DND-41 (cell line): ENCODE data around the gene MGAT4A.

Source experiments
- ATAC-seq: fragments of 200-7000 bp; cut with Tn5 transposase; 3 replicates; pipeline ENCODE4 v1.9.1; 2021; ENCODE audit warnings: low read depth; ENCODE audit not compliant: insufficient read depth
- DNase-seq: peaks from one replicate; pipeline ENCODE4 v3.0.0-alpha.2; 2020
- H2AFZ ChIP-seq: 2 replicates; pipeline ENCODE4 v1.6.0; 2012; ENCODE audit warnings: low read depth, low read length
- H3K27ac ChIP-seq: 2 replicates; pipeline ENCODE4 v1.5.1; 2012; ENCODE audit warnings: low read length, inconsistent platforms
- H3K27me3 ChIP-seq: fragments of 200-600 bp; sonication (generic); 2 replicates; pipeline ENCODE4 v1.6.0; 2012; ENCODE audit warnings: low read length, mild to moderate bottlenecking, inconsistent platforms; ENCODE audit not compliant: insufficient read depth, poor library complexity
- H3K36me3 ChIP-seq: 2 replicates; pipeline ENCODE4 v1.5.1; 2012; ENCODE audit warnings: low read length, inconsistent platforms; ENCODE audit not compliant: insufficient read depth
- H3K4me1 ChIP-seq: 2 replicates; pipeline ENCODE4 v1.5.1; 2012; ENCODE audit warnings: mild to moderate bottlenecking, low read length; ENCODE audit not compliant: insufficient read depth
- H3K4me2 ChIP-seq: 2 replicates; pipeline ENCODE4 v1.6.0; 2012; ENCODE audit warnings: mild to moderate bottlenecking, moderate library complexity, low read length, inconsistent platforms; ENCODE audit not compliant: insufficient read depth
- H3K4me3 ChIP-seq, 2 experiments: fragments of 200-600 bp in 1 of 2; shearing (Covaris generic) in 1 of 2; 2 replicates each; pipeline ENCODE4 v1.5.1; 2012 to 2016; ENCODE audit warnings: inconsistent platforms in 2 of 2, low read length in 2 of 2, mild to moderate bottlenecking in 2 of 2, low read depth in 1 of 2, moderate library complexity in 1 of 2
- H3K79me2 ChIP-seq: 2 replicates; pipeline ENCODE4 v1.6.0; 2012; ENCODE audit warnings: low read length, inconsistent platforms; ENCODE audit not compliant: insufficient read depth
- H3K9ac ChIP-seq: 2 replicates; pipeline ENCODE4 v1.6.0; 2012; ENCODE audit warnings: low read depth, mild to moderate bottlenecking, inconsistent platforms, low read length, moderate library complexity
- H3K9me3 ChIP-seq: 2 replicates; pipeline ENCODE4 v1.5.1; 2012; ENCODE audit warnings: low read length, moderate library complexity, mild to moderate bottlenecking, inconsistent platforms; ENCODE audit not compliant: insufficient read depth, severe bottlenecking
- H4K20me1 ChIP-seq: 2 replicates; pipeline ENCODE4 v1.6.0; 2012; ENCODE audit warnings: low read length; ENCODE audit not compliant: insufficient read depth
- CTCF ChIP-seq: IDR thresholded peaks from 2 replicates; pipeline ENCODE4 v1.5.1; 2012; ENCODE audit warnings: borderline replicate concordance, low read length, moderate library complexity, mild to moderate bottlenecking; ENCODE audit not compliant: poor library complexity, severe bottlenecking; ENCODE audit errors: extremely low read depth
- EZH2 ChIP-seq: IDR thresholded peaks from 3 replicates; pipeline ENCODE4 v1.6.1; 2012; ENCODE audit warnings: borderline replicate concordance, low read depth, mild to moderate bottlenecking, moderate library complexity, low read length, inconsistent platforms; ENCODE audit not compliant: severe bottlenecking

Gene MGAT4A

DNA sequence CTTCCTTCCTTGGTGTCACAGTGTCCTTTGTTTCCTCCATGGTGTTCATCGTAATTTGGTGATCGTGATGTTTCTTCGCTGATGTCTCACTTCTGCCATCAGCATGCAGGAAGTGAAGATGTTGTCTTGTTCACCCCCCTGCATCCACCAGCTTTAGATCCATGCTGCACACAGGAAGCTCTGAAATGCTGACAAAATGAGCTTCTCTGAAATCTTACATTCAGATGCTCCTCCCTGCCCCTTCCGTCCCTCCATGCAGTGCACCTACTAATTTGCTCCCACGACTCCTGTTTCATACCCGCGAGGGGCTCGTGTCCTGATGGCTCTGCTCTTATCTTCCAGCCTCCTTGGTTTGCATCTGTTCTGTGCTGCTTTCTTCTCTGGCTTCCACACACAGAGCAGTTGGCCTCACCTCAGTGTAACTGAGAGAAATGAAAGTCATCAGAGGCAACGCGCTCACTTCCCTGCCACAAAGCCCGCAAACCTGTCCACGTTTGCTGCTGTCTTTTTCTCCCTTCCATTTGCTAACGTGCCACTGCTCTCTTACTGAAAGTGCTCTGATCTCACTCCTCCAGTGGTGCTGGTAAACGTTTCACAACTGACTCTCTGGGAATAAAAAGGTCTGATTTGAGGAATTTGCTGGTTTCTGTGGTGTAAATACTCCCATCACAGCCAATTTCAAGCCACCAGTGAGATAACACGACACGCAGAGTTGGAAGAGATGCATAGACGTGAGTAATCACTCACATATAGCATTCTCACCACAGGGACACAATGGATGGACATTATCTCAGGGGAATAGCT is 41.0 kb upstream of the MGAT4A start:
- peaks cover 6% of the 10 kb centered on the region; the same call in 1 of the 2 replicates for H3K36me3 ChIP-seq
- H4K20me1 ChIP-seq, result no peaks in the 10 kb centered on the region
- peaks cover 14% of the 10 kb centered on the region; the same call in 1 of the 2 replicates for H3K79me2 ChIP-seq
- peak overlapping the region; percentile 68 for H3K4me2 ChIP-seq
- DNase-seq, result peak; percentile 87
- peak overlapping the region; percentile 92 for H3K27ac ChIP-seq
- TF ChIP-seq EZH2 (no peak), CTCF (no peak)
- ATAC-seq, result peak; percentile 61
- H2AFZ ChIP-seq, result peak overlapping the region; percentile 71
- no peaks in the 10 kb centered on the region for H3K9me3 ChIP-seq
- H3K4me3 ChIP-seq, result peak overlapping the region; percentile 27 to 59
- peak overlapping the region; percentile 66 for H3K9ac ChIP-seq
- H3K4me1 ChIP-seq, result peaks cover 69% of the 10 kb centered on the region
- H3K27me3 ChIP-seq, result no peaks in the 10 kb centered on the region

DNA sequence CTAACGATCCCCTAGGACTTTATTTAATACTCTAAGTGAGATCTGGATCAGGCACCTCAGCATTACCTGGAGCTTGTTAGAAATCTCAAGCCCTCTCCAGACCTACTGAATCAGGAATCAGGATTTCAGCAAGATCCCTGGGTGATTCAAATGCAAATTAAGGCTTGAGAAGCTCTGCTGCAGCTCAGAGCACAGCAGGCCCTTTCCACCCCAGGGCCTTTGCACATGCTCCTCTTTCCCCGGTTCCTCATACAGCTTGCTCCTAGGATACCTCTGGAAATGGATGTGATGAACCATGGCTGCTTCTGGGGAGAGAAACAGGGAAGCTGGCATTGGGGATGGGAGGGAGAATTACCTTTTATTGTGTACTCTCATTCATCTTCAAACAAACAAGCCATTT is 40.3 kb upstream of the MGAT4A start:
- H4K20me1 ChIP-seq, result no peaks in the 10 kb centered on the region
- TF ChIP-seq EZH2, result no peak
- TF ChIP-seq CTCF, result no peak
- H3K9ac ChIP-seq, result peak overlapping the region; percentile 66
- H3K4me1 ChIP-seq, result peaks cover 75% of the 10 kb centered on the region
- H3K4me2 ChIP-seq, result peak overlapping the region; percentile 68
- no peaks in the 10 kb centered on the region for H3K27me3 ChIP-seq
- peaks cover 16% of the 10 kb centered on the region; the same call in 1 of the 2 replicates for H3K79me2 ChIP-seq
- H3K9me3 ChIP-seq, result no peaks in the 10 kb centered on the region
- ATAC-seq (no peak), DNase-seq (peak; percentile 39)
- H3K36me3 ChIP-seq, result peaks cover 10% of the 10 kb centered on the region
- peak overlapping the region; percentile 92 for H3K27ac ChIP-seq
- peak overlapping the region; percentile 71 for H2AFZ ChIP-seq
- H3K4me3 ChIP-seq, result peak overlapping the region; percentile 27 to 59

DNA sequence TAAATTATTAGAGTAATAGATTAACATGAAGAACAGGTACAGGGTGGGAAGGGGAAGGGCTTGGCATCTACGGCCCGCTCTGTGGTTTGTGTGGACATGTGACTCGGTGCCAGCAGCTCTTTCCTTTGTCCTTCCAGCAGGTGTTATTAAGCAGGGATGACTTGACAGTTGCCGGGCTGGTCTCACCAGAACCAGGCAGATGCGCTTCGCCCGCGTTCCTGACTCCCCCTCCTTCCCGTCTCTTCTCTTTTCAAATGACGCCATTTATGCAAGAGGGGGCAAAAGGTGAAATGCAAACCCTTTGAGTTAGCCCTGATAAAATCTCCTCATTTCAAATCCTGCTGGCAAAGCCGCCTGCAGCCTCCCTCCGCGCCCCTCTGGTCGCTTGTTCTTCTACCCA is 38.9 kb upstream of the MGAT4A start:
- Histone ChIP-seq H3K9ac (peak overlapping the region; percentile 66), H3K4me1 (peaks cover 83% of the 10 kb centered on the region), H3K4me2 (peak overlapping the region; percentile 68), H3K27me3 (no peaks in the 10 kb centered on the region), H4K20me1 (no peaks in the 10 kb centered on the region), H3K4me3 (peak overlapping the region in 1 of 2 experiments; percentile 59; a peak in 2 of 4 replicates), H2AFZ (peak overlapping the region; percentile 32; the same call in 1 of the 2 replicates), H3K27ac (peak overlapping the region; percentile 92), H3K36me3 (peaks cover 13% of the 10 kb centered on the region), H3K9me3 (no peaks in the 10 kb centered on the region), H3K79me2 (peaks cover 16% of the 10 kb centered on the region; the same call in 1 of the 2 replicates)
- ATAC-seq (peak; percentile 31), DNase-seq (peak; percentile 88)
- TF ChIP-seq CTCF (no peak), EZH2 (no peak)
